AG08396 (cell line): ENCODE measurements around the gene ATRN.

Source experiments
- DNase-seq: peaks from one replicate; pipeline ENCODE4 v3.0.0; 2012; ENCODE audit warnings: low spot score, mixed read lengths

The ATRN gene

GRCh38 chr20:3697588-3698305, 226.9 kb downstream of the ATRN start:
- no peak for DNase-seq

GRCh38 chr20:3698591-3699001, 227.8 kb downstream of the ATRN start:
- DNase-seq: no peak

GRCh38 chr20:3699037-3699436, 228.2 kb downstream of the ATRN start:
- DNase-seq: no peak
